ENCODE measurements around the gene MAG. TPM values are rescaled to one million over a fixed set of nuclear protein-coding genes. Genes with fewer than 3 reads are reported as not detected.

MAG gene
- total RNA-seq, 1 experiment from 2014 or later, result 0.17 TPM

DNA sequence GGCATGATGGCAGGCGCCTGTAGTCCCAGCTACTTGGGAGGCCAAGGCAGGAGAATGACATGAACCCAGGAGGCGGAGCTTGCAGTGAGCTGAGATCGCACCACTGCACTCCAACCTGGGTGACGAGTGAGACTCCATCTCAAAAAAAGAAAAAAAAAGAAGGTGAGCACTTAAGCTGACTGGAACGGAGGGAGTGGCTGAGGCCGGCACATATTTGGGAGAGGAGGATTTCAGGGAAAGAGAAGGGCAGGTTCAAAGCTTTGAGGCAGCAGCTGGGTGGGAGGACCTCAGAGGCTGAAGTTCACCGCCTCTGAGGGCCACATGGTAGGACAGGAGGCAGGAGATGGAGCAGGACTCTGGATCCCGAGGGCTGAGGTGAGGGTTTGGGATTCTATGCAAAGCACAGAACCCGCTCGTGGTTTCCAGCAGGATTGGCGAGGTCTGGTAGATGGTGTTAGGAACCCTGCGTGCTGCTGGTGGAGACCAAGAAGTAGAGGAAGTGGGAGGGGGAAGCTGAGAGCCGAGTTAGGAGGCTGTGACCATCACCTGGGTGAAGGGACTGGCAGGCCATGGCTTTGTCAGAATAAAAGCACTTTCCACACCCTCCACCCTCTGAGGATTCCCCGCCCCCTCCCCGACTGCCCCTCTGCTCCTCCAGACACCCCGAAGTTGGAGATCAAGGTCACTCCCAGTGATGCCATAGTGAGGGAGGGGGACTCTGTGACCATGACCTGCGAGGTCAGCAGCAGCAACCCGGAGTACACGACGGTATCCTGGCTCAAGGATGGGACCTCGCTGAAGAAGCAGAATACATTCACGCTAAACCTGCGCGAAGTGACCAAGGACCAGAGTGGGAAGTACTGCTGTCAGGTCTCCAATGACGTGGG lies 45.4 kb downstream of the MAG start:
- H3K4me2 ChIP-seq (ENCODE audit: low read length), result no peak overlapping the region
- H3K4me3 ChIP-seq (replicated peaks in 1 of 2; ENCODE audit: low read depth in 1 of 2, low read length in 2 of 2), result no peak overlapping the region
- H3K27ac ChIP-seq (ENCODE audit: low read depth, low read length), result no peak overlapping the region
- H3K9me2 ChIP-seq (ENCODE audit: insufficient read depth), result no peaks in the 10 kb centered on the region
- POLR2A ChIA-PET, result no interaction called here
- no peak overlapping the region for H2AFZ ChIP-seq (ENCODE audit: low read depth, low read length, poor library complexity, severe bottlenecking)
- H4K20me1 ChIP-seq (ENCODE audit: insufficient read depth), result no peaks in the 10 kb centered on the region
- RAD21 ChIA-PET (ENCODE audit: low non-redundant PET in 1 of 2, low total read pairs in 2 of 2, uncharacterized antibody in 2 of 2, unreplicated experiment in 2 of 2), result no interaction called here
- H3K9me3 ChIP-seq (ENCODE audit: control insufficient read depth in 1 of 2, insufficient read depth in 1 of 2, low read depth in 1 of 2, low read length in 2 of 2), result no peaks in the 10 kb centered on the region
- CTCF ChIA-PET, result no interaction called here
- TF ChIP-seq CBX3 (IDR thresholded peaks at IDR 0.05; ENCODE audit: low read depth) (no peak), ZFX (IDR thresholded peaks at IDR 0.05) (no peak), POLR2A (IDR thresholded peaks at IDR 0.05; ENCODE audit: borderline replicate concordance, extremely low read depth, insufficient read depth, insufficient read length) (no peak), SIN3A (IDR thresholded peaks at IDR 0.05; ENCODE audit: low read depth) (no peak), TCF7L2 (IDR thresholded peaks at IDR 0.05; ENCODE audit: borderline replicate concordance, extremely low read depth, insufficient read depth, insufficient read length) (no peak), YY1 (IDR thresholded peaks at IDR 0.05; ENCODE audit: extremely low read depth, insufficient replicate concordance, low read depth, low read length) (no peak), EZH2 (IDR thresholded peaks at IDR 0.05) (no peak), JUND (IDR thresholded peaks at IDR 0.05) (no peak), SP1 (IDR thresholded peaks at IDR 0.05; ENCODE audit: low read depth) (no peak), EZH2phosphoT487 (IDR thresholded peaks at IDR 0.05; ENCODE audit: borderline replicate concordance) (no peak), RAD21 (IDR thresholded peaks at IDR 0.05; ENCODE audit: low read depth) (no peak), CEBPB (IDR thresholded peaks at IDR 0.05; ENCODE audit: low read depth) (no peak), EGR1 (IDR thresholded peaks at IDR 0.05; ENCODE audit: low read depth) (no peak), POLR2AphosphoS5 (IDR thresholded peaks at IDR 0.05; ENCODE audit: low read depth, low read length) (no peak), ELF1 (IDR thresholded peaks at IDR 0.05; ENCODE audit: borderline replicate concordance, low read depth) (no peak)
- TF ChIP-seq, protein P1, sequence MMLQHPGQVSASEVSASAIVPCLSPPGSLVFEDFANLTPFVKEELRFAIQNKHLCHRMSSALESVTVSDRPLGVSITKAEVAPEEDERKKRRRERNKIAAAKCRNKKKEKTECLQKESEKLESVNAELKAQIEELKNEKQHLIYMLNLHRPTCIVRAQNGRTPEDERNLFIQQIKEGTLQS (IDR thresholded peaks at IDR 0.05), result no peak
- TF ChIP-seq, protein P2, sequence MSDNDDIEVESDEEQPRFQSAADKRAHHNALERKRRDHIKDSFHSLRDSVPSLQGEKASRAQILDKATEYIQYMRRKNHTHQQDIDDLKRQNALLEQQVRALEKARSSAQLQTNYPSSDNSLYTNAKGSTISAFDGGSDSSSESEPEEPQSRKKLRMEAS (IDR thresholded peaks at IDR 0.05), result no peak
- TF ChIP-seq, protein P3, sequence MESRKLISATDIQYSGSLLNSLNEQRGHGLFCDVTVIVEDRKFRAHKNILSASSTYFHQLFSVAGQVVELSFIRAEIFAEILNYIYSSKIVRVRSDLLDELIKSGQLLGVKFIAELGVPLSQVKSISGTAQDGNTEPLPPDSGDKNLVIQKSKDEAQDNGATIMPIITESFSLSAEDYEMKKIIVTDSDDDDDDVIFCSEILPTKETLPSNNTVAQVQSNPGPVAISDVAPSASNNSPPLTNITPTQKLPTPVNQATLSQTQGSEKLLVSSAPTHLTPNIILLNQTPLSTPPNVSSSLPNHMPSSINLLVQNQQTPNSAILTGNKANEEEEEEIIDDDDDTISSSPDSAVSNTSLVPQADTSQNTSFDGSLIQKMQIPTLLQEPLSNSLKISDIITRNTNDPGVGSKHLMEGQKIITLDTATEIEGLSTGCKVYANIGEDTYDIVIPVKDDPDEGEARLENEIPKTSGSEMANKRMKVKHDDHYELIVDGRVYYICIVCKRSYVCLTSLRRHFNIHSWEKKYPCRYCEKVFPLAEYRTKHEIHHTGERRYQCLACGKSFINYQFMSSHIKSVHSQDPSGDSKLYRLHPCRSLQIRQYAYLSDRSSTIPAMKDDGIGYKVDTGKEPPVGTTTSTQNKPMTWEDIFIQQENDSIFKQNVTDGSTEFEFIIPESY (IDR thresholded peaks at IDR 0.05; ENCODE audit: extremely low read depth, insufficient replicate concordance, low read length), result no peak
- TF ChIP-seq, protein P4, sequence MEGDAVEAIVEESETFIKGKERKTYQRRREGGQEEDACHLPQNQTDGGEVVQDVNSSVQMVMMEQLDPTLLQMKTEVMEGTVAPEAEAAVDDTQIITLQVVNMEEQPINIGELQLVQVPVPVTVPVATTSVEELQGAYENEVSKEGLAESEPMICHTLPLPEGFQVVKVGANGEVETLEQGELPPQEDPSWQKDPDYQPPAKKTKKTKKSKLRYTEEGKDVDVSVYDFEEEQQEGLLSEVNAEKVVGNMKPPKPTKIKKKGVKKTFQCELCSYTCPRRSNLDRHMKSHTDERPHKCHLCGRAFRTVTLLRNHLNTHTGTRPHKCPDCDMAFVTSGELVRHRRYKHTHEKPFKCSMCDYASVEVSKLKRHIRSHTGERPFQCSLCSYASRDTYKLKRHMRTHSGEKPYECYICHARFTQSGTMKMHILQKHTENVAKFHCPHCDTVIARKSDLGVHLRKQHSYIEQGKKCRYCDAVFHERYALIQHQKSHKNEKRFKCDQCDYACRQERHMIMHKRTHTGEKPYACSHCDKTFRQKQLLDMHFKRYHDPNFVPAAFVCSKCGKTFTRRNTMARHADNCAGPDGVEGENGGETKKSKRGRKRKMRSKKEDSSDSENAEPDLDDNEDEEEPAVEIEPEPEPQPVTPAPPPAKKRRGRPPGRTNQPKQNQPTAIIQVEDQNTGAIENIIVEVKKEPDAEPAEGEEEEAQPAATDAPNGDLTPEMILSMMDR (IDR thresholded peaks at IDR 0.05 in 2 of 3, conservative IDR thresholded peaks at IDR 0.05 in 1 of 3; ENCODE audit: borderline replicate concordance in 1 of 3, insufficient read depth in 1 of 3, low read depth in 2 of 3, low read length in 2 of 3), result no peak
- intact Hi-C loops (cut with micrococcal nuclease), result no loop called here
- no TSS peak for BruUV-seq (replicated peaks)
- H3K4me1 ChIP-seq (ENCODE audit: control insufficient read depth in 1 of 2, insufficient read depth in 2 of 2, low read length in 2 of 2), result no peaks in the 10 kb centered on the region
- H3K9ac ChIP-seq (ENCODE audit: low read length), result no peak overlapping the region
- DNase-seq (ENCODE audit: low read depth, low spot score), result no peak
- ATAC-seq, result no peak
- no peaks in the 10 kb centered on the region for H3K79me2 ChIP-seq (ENCODE audit: insufficient read depth, low read length)
- H3K27me3 ChIP-seq (ENCODE audit: insufficient read depth, low read length), result no peaks in the 10 kb centered on the region
- H3K36me3 ChIP-seq (ENCODE audit: control insufficient read depth in 1 of 2, insufficient read depth in 2 of 2, low read length in 2 of 2), result no peaks in the 10 kb centered on the region

All from HCT116 (cell line).